ENCODE results near the gene SLC9A5. TPM values are rescaled to one million over a fixed set of nuclear protein-coding genes. Genes with fewer than 3 reads are reported as not detected.

The SLC9A5 gene
- total RNA-seq, 1 donor from 2014 or later: 4.4 TPM

GRCh38 chr16:67248073-67248400 lies 742 bp upstream of the SLC9A5 start:
- Mint-ChIP-seq H3K27ac (peak overlapping the region; percentile 89), H3K4me3 (peak overlapping the region; percentile 84), H3K36me3 (no peaks in the 10 kb centered on the region), H3K27me3 (peaks cover 40% of the 10 kb centered on the region), H3K9me3 (no peaks in the 10 kb centered on the region), H3K4me1 (ENCODE audit: unreplicated experiment) (peaks cover 22% of the 10 kb centered on the region)
- DNase-seq (ENCODE audit: extremely low spot score, unreplicated experiment): no peak
- no peak for TF ChIP-seq CTCF (conservative IDR thresholded peaks at IDR 0.05)

DNA sequence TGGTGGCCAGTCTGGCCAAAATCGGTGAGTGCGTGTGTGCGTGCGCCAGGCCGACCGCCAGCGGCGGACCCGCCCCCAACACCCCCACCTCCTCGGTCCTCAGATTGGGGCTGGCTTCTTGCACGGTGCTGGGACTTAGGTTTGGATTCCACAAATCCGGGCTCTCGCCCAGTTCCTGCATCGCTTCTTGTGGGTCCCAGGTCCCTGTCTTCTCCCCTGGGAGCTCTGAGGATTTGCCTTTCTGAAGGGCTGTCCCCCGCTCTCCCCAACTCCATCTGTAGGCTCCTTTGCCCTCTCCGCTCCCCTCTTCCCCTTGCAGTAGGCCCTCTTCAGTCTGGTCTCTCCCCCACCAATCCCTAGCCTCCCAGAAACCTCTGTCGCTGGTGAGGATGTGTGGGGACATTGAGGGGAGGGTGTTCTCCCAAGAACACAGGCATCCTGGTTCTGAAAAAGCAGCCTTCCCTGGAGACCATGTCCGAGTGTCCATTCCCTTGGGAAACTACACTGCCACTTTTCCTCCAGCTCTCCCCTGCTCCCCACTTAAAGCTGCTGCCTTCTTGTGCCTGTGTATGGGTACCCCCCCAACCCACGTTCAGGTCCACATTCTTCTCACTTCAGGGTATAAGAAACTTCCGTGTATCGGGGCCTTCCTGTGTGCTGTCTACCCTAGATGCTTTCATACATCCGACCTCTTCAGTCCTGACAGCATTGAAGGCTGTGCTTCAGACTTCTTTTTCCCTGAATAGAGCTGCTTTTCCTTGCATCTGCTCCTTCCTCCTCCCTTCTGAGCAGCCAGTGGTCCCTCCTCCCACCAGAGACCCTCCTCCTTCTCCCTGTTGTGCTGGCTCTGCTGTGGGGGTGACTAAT lies 632 bp downstream of the SLC9A5 start:
- no peaks in the 10 kb centered on the region for H3K36me3 Mint-ChIP-seq
- DNase-seq (ENCODE audit: extremely low spot score, unreplicated experiment): no peak
- H3K27ac Mint-ChIP-seq: no peak overlapping the region
- peak overlapping the region; percentile 87 for H3K4me3 Mint-ChIP-seq
- H3K4me1 Mint-ChIP-seq (ENCODE audit: unreplicated experiment): peaks cover 22% of the 10 kb centered on the region
- peaks cover 40% of the 10 kb centered on the region for H3K27me3 Mint-ChIP-seq
- no peaks in the 10 kb centered on the region for H3K9me3 Mint-ChIP-seq
- no peak for TF ChIP-seq CTCF (conservative IDR thresholded peaks at IDR 0.05)

DNA sequence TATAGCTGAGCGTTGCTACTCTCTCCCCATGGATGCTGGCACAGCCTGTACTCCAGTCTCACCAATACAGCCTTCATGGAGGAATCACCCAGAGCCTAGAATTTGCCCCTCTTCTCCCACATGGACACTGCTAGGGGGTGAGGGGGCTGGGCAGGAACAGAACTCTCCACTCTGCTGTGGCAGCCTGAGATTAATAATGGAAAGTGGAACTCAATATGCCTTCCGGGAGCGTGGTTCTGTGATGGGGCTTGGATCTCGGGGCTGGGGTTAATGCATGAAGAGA lies 1.2 kb downstream of the SLC9A5 start:
- peak overlapping the region; percentile 87 for H3K4me3 Mint-ChIP-seq
- H3K36me3 Mint-ChIP-seq: no peaks in the 10 kb centered on the region

GRCh38 chr16:67252609-67253497 lies 4.1 kb downstream of the SLC9A5 start:
- Mint-ChIP-seq H3K27ac (no peak overlapping the region), H3K27me3 (peaks cover 37% of the 10 kb centered on the region), H3K4me1 (ENCODE audit: unreplicated experiment) (peaks cover 17% of the 10 kb centered on the region), H3K36me3 (no peaks in the 10 kb centered on the region), H3K4me3 (no peak overlapping the region), H3K9me3 (no peaks in the 10 kb centered on the region)
- no peak for DNase-seq (ENCODE audit: extremely low spot score, unreplicated experiment)
- no peak for TF ChIP-seq CTCF (conservative IDR thresholded peaks at IDR 0.05)

More for the DNA sequence above, 1.2 kb downstream of the SLC9A5 start:
- DNase-seq (ENCODE audit: extremely low spot score, unreplicated experiment): no peak
- H3K4me1 Mint-ChIP-seq (ENCODE audit: unreplicated experiment): peaks cover 22% of the 10 kb centered on the region
- no peak overlapping the region for H3K27ac Mint-ChIP-seq
- peaks cover 40% of the 10 kb centered on the region for H3K27me3 Mint-ChIP-seq
- no peak for TF ChIP-seq CTCF (conservative IDR thresholded peaks at IDR 0.05)
- H3K9me3 Mint-ChIP-seq: no peaks in the 10 kb centered on the region

GRCh38 chr16:67254801-67255552 lies 6.2 kb downstream of the SLC9A5 start:
- Mint-ChIP-seq H3K27ac (no peak overlapping the region), H3K27me3 (peaks cover 24% of the 10 kb centered on the region), H3K36me3 (no peaks in the 10 kb centered on the region), H3K4me3 (no peak overlapping the region), H3K9me3 (no peaks in the 10 kb centered on the region), H3K4me1 (ENCODE audit: unreplicated experiment) (peaks cover 5% of the 10 kb centered on the region)
- no peak for TF ChIP-seq CTCF (conservative IDR thresholded peaks at IDR 0.05)
- DNase-seq (ENCODE audit: extremely low spot score, unreplicated experiment): no peak
